Measurements from ENCODE around the gene BTBD8.

Gene BTBD8

GRCh38 chr1:92087542-92087941 lies 7.4 kb downstream of the BTBD8 start:
- no peak overlapping the region for H3K4me3 ChIP-seq (ENCODE audit: low read depth, low read length)
- TF ChIP-seq CTCF (IDR thresholded peaks at IDR 0.05; ENCODE audit: control insufficient read depth, extremely low read depth, insufficient read depth): no peak
- DNase-seq (ENCODE audit: low read depth): no peak

- H3K4me3 ChIP-seq (ENCODE audit: low read depth, low read length): no peak overlapping the region
- no peak for TF ChIP-seq CTCF (IDR thresholded peaks at IDR 0.05; ENCODE audit: control insufficient read depth, extremely low read depth, insufficient read depth)
Measured at GRCh38 chr1:92091625-92092024, 11.5 kb downstream of the BTBD8 start.

GRCh38 chr1:92094090-92094489 lies 13.9 kb downstream of the BTBD8 start:
- DNase-seq (ENCODE audit: low read depth): no peak
- TF ChIP-seq CTCF (IDR thresholded peaks at IDR 0.05; ENCODE audit: control insufficient read depth, extremely low read depth, insufficient read depth): no peak
- H3K4me3 ChIP-seq (ENCODE audit: low read depth, low read length): no peak overlapping the region

More at GRCh38 chr1:92091625-92092024, 11.5 kb downstream of the BTBD8 start:
- DNase-seq (ENCODE audit: low read depth): no peak

- no peak overlapping the region for H3K4me3 ChIP-seq (ENCODE audit: low read depth, low read length)
- TF ChIP-seq CTCF (IDR thresholded peaks at IDR 0.05; ENCODE audit: control insufficient read depth, extremely low read depth, insufficient read depth): no peak
- DNase-seq (ENCODE audit: low read depth): no peak
Measured at GRCh38 chr1:92094595-92094994, 14.4 kb downstream of the BTBD8 start.

GRCh38 chr1:92095874-92096273 lies 15.7 kb downstream of the BTBD8 start:
- no peak for TF ChIP-seq CTCF (IDR thresholded peaks at IDR 0.05; ENCODE audit: control insufficient read depth, extremely low read depth, insufficient read depth)
- DNase-seq (ENCODE audit: low read depth): no peak
- no peak overlapping the region for H3K4me3 ChIP-seq (ENCODE audit: low read depth, low read length)

- DNase-seq (ENCODE audit: low read depth): no peak
- no peak overlapping the region for H3K4me3 ChIP-seq (ENCODE audit: low read depth, low read length)
- no peak for TF ChIP-seq CTCF (IDR thresholded peaks at IDR 0.05; ENCODE audit: control insufficient read depth, extremely low read depth, insufficient read depth)
Measured at GRCh38 chr1:92096317-92096716, 16.2 kb downstream of the BTBD8 start.

- H3K4me3 ChIP-seq (ENCODE audit: low read depth, low read length): no peak overlapping the region
- no peak for TF ChIP-seq CTCF (IDR thresholded peaks at IDR 0.05; ENCODE audit: control insufficient read depth, extremely low read depth, insufficient read depth)
- DNase-seq (ENCODE audit: low read depth): no peak
Measured at GRCh38 chr1:92105546-92106081, 25.5 kb downstream of the BTBD8 start.

All from LNCaP clone FGC (cell line).